HG03159 (cell line): ENCODE data around the gene SLC25A41.

Experiments used
- ATAC-seq: cut with Tn5 transposase; IDR thresholded peaks from one replicate; pipeline ENCODE4 v1.9.1; 2021; ENCODE audit warnings: mild to moderate bottlenecking, moderate library complexity; ENCODE audit not compliant: unreplicated experiment

The SLC25A41 gene

DNA sequence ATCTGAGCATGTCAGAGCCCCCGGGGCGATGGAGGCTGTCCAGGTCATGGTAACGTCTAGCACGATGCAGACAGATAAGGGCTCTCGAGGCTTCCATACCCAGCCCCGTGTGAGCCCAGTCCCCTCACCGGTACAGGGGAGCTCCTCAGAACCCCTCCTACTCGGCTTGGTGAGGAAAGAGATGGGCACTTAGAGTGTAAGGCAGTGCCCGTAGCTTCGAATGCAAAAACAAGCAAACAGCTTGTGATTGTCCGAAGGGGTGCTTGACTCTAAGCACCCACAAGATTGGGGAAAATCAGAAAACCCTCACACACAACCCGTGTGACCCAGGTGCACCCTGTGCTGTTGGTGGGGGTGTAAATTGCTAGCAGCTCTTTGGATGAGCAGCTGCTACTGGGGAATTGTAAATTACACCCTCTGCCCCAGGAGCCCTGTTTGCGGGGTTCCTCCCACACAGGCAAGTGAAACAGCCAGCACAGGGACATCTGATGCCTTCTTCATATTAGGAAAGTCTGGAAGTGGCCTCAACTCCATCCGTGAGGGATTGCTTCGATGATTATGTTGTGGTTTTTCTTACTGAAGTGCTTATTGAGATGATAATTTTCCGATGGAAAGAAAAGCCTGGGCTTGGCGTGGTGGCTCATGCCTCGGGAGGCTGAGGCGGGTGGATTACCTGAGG is 56.9 kb downstream of the SLC25A41 start:
- ATAC-seq: no peak
